Measurements from ENCODE around the gene YTHDF1. TPM values are rescaled to one million over a fixed set of nuclear protein-coding genes. Genes with fewer than 3 reads are reported as not detected.

YTHDF1 gene
- total RNA-seq, 4 donors from 2014 or later = 21.2 to 49.6 (median 25.8) TPM

DNA sequence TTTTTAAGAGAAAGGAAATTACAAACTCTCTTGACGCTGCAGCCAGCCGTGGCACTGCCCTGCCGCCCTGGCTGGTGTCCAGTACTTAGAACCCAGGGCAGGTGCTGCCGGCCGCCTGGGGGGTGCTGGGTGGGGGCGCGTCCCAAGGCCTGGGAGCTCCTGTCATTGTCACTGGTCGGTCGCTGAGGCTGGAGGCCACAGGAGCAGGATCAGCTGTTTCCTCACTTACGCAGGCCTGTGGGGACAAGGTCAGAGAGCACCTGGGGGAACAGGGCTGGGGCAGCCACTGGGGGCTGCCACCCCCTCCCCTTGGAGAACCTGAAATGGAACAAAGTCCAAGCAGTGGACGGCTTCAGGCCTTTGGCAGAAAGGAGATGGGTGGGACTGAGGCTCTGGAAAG, 25.3 kb upstream of the YTHDF1 start:
- DNase-seq (ENCODE audit: low spot score) = no peak
- ATAC-seq (ENCODE audit: low FRiP score) = no peak
- TF ChIP-seq, protein P1, sequence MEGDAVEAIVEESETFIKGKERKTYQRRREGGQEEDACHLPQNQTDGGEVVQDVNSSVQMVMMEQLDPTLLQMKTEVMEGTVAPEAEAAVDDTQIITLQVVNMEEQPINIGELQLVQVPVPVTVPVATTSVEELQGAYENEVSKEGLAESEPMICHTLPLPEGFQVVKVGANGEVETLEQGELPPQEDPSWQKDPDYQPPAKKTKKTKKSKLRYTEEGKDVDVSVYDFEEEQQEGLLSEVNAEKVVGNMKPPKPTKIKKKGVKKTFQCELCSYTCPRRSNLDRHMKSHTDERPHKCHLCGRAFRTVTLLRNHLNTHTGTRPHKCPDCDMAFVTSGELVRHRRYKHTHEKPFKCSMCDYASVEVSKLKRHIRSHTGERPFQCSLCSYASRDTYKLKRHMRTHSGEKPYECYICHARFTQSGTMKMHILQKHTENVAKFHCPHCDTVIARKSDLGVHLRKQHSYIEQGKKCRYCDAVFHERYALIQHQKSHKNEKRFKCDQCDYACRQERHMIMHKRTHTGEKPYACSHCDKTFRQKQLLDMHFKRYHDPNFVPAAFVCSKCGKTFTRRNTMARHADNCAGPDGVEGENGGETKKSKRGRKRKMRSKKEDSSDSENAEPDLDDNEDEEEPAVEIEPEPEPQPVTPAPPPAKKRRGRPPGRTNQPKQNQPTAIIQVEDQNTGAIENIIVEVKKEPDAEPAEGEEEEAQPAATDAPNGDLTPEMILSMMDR (IDR thresholded peaks at IDR 0.05) = no peak

DNA sequence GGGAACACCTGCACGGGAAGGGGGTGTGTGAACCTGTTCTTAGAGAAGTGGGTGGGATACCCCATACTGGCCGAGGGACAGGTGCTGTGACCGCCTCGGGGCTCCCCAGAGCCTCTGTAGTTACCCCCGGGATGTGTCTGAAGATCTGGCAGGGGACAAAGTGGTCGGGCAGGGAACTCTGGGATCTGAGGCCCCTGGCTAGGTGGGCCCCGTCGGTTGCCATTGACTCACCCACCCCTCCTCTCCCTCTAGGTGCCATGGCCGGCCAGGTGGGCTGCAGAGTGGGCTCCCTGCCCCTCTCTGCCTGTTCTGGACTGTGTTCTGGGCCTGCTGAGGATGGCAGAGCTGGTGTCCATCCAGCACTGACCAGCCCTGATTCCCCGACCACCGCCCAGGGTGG, 24.1 kb upstream of the YTHDF1 start:
- TF ChIP-seq, protein P1 (IDR thresholded peaks at IDR 0.05) = no peak
- ATAC-seq (ENCODE audit: low FRiP score) = no peak
- DNase-seq (ENCODE audit: low spot score) = no peak

DNA sequence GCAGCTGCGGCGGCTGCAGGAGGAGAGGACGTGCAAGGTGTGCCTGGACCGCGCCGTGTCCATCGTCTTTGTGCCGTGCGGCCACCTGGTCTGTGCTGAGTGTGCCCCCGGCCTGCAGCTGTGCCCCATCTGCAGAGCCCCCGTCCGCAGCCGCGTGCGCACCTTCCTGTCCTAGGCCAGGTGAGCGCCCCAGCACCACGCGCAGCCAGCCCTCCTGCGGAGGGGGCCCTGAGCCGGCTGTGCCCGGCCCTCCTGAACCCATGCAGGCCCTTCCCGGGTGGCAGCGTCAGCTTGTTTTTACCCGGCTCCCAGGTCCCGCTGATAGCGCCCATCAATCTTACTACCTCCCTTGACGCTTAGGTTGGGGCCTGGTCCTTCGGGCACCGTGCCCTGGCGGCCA, 23.5 kb upstream of the YTHDF1 start:
- TF ChIP-seq, protein P1 (IDR thresholded peaks at IDR 0.05) = no peak
- ATAC-seq (ENCODE audit: low FRiP score) = no peak
- no peak for DNase-seq (ENCODE audit: low spot score)

GRCh38 chr20:63238514-63239125, 22.7 kb upstream of the YTHDF1 start:
- TF ChIP-seq, protein P1 (IDR thresholded peaks at IDR 0.05) = no peak
- ATAC-seq (ENCODE audit: low FRiP score) (no peak), DNase-seq (ENCODE audit: low spot score) (no peak)

GRCh38 chr20:63238031-63238430, 22.1 kb upstream of the YTHDF1 start:
- ATAC-seq (ENCODE audit: low FRiP score) = no peak
- TF ChIP-seq, protein P1 (IDR thresholded peaks at IDR 0.05) = no peak
- DNase-seq (ENCODE audit: low spot score) = no peak

- ATAC-seq (ENCODE audit: low FRiP score) = no peak
- TF ChIP-seq, protein P1 (IDR thresholded peaks at IDR 0.05) = no peak
- DNase-seq (ENCODE audit: low spot score) = no peak
These were observed 20.3 kb upstream of the YTHDF1 start for GRCh38 chr20:63236116-63236837.

Data from omental fat pad (tissue), 4 donors.